Endothelial cell of umbilical vein (primary cell): ENCODE data around the gene FBXO40. TPM values are rescaled to one million over a fixed set of nuclear protein-coding genes. Genes with fewer than 3 reads are reported as not detected.

Source experiments
- BruUV-seq: library from RNA; stranded (reverse); fragments of 400-500 nt; replicated peaks from 2 replicates; lab custom pipeline; 2021; lab: Mats Ljungman, UMichigan
- CTCF ChIA-PET: fragments of 300-600, 350-600 bp; sonication (Branson Sonifier 250); formaldehyde crosslinking; loops from one replicate; lab custom pipeline; 2021; ENCODE audit warnings: antibody characterized with exemption, inconsistent platforms; lab: Charles Lee
- POLR2A ChIA-PET: fragments of 300-600, 350-600 bp; sonication (Branson Sonifier 250); formaldehyde crosslinking; loops from one replicate; lab custom pipeline; 2021; ENCODE audit warnings: antibody characterized with exemption, inconsistent platforms; lab: Charles Lee
- DNase-seq: peaks from one replicate; pipeline ENCODE4 v3.0.0-alpha.2; 2011; ENCODE audit warnings: low read depth, low spot score
- FAIRE-seq: peaks from 2 replicates; lab custom pipeline; 2011; peaks lifted over from hg19 to GRCh38; lab: Jason Lieb, UNC
- H2AFZ ChIP-seq: 2 replicates; pipeline ENCODE4 v1.6.0; 2012; ENCODE audit warnings: low read depth, low read length, control low read depth, inconsistent platforms
- H3K27ac ChIP-seq: 2 replicates; pipeline ENCODE4 v1.5.1; 2011; ENCODE audit warnings: low read depth, mild to moderate bottlenecking, control low read depth, low read length, moderate library complexity; ENCODE audit not compliant: insufficient read depth
- H3K27me3 ChIP-seq, 2 experiments: 2 replicates each; pipeline versions ENCODE4 v1.6.0 to v1.6.1; 2011; ENCODE audit warnings: low read length in 2 of 2, mixed read lengths in 1 of 2; ENCODE audit not compliant: control insufficient read depth in 2 of 2, insufficient read depth in 2 of 2
- H3K36me3 ChIP-seq, 2 experiments: 2 replicates in 1 of 2; 3 replicates in 1 of 2; pipeline ENCODE4 v1.5.1; 2011; ENCODE audit warnings: low read length in 2 of 2, mild to moderate bottlenecking in 1 of 2, moderate library complexity in 1 of 2; ENCODE audit not compliant: control insufficient read depth in 2 of 2, insufficient read depth in 2 of 2; ENCODE audit errors: extremely low read depth in 1 of 2
- H3K4me1 ChIP-seq: 3 replicates; pipeline ENCODE4 v1.5.1; 2011; ENCODE audit warnings: mild to moderate bottlenecking, low read length; ENCODE audit not compliant: control insufficient read depth, insufficient read depth; ENCODE audit errors: extremely low read depth
- H3K4me2 ChIP-seq: 2 replicates; pipeline ENCODE4 v1.6.1; 2011; ENCODE audit warnings: low read length, control low read depth, mixed read lengths; ENCODE audit not compliant: insufficient read depth
- H3K4me3 ChIP-seq, 3 experiments: fragments of 200-600 bp in 1 of 3; sonication (generic), shearing (Covaris generic) in 1 of 3; replicated peaks in 1 of 3; 2 replicates each; pipeline ENCODE4 v1.5.1; 2011 to 2016; ENCODE audit warnings: control low read depth in 3 of 3, low read length in 3 of 3, mild to moderate bottlenecking in 2 of 3, inconsistent platforms in 1 of 3, low read depth in 1 of 3, moderate library complexity in 1 of 3; ENCODE audit not compliant: insufficient read depth in 1 of 3
- H3K79me2 ChIP-seq: 2 replicates; pipeline ENCODE4 v1.6.0; 2012; ENCODE audit warnings: low read length, inconsistent platforms; ENCODE audit not compliant: control insufficient read depth, insufficient read depth
- H3K9ac ChIP-seq: replicated peaks from 2 replicates; pipeline ENCODE3; 2011; ENCODE audit warnings: low read length, control low read depth; ENCODE audit not compliant: insufficient read depth; ENCODE audit errors: extremely low read depth
- H3K9me1 ChIP-seq: replicated peaks from 3 replicates; pipeline ENCODE4 v1.6.0; 2011; ENCODE audit warnings: mild to moderate bottlenecking, low read length; ENCODE audit not compliant: control insufficient read depth, insufficient read depth; ENCODE audit errors: extremely low read depth
- H3K9me3 ChIP-seq: replicated peaks from 2 replicates; pipeline ENCODE4 v1.5.1; 2012; ENCODE audit warnings: low read length, inconsistent platforms; ENCODE audit not compliant: control insufficient read depth, insufficient read depth
- H4K20me1 ChIP-seq: replicated peaks from 2 replicates; pipeline ENCODE3; 2011; ENCODE audit warnings: mild to moderate bottlenecking, low read length; ENCODE audit not compliant: control insufficient read depth, insufficient read depth; ENCODE audit errors: extremely low read depth
- CTCF ChIP-seq, 2 donors: IDR thresholded peaks; 1 replicate in 1 of 2; 2 replicates in 1 of 2; pipeline ENCODE4 v1.5.1; 2011; ENCODE audit warnings: low read length in 2 of 2, mild to moderate bottlenecking in 2 of 2, moderate library complexity in 2 of 2, control low read depth in 1 of 2, inconsistent platforms in 1 of 2, low read depth in 1 of 2; ENCODE audit not compliant: insufficient read depth in 1 of 2; ENCODE audit errors: extremely low read depth in 1 of 2
- EZH2 ChIP-seq: IDR thresholded peaks from 2 replicates; pipeline ENCODE4 v1.6.1; 2012; ENCODE audit warnings: borderline replicate concordance, low read depth, mild to moderate bottlenecking, moderate library complexity, low read length, inconsistent platforms; ENCODE audit not compliant: severe bottlenecking
- FOS ChIP-seq: IDR thresholded peaks from 2 replicates; pipeline ENCODE4 v1.6.1; 2011; ENCODE audit warnings: mild to moderate bottlenecking, low read length, moderate library complexity, borderline replicate concordance; ENCODE audit not compliant: insufficient read depth
- GATA2 ChIP-seq: IDR thresholded peaks from 2 replicates; pipeline ENCODE4 v1.7.0; 2011; ENCODE audit warnings: low read depth, mild to moderate bottlenecking, moderate library complexity, mixed read lengths, low read length; ENCODE audit not compliant: insufficient read length, insufficient read depth
- JUN ChIP-seq: IDR thresholded peaks from 2 replicates; pipeline ENCODE4 v1.6.1; 2011; ENCODE audit warnings: borderline replicate concordance, low read depth; ENCODE audit not compliant: insufficient read length, insufficient read depth
- MYC ChIP-seq: IDR thresholded peaks from one replicate; pipeline ENCODE4 v1.6.1; 2011; ENCODE audit warnings: mild to moderate bottlenecking, low read depth, low read length
- POLR2A ChIP-seq: IDR thresholded peaks from 2 replicates; pipeline ENCODE4 v1.6.1; 2012; ENCODE audit warnings: low read depth, mild to moderate bottlenecking, control low read depth, low read length
- POLR2AphosphoS5 ChIP-seq: IDR thresholded peaks from 2 replicates; pipeline ENCODE4 v1.6.1; 2012; ENCODE audit warnings: low read depth, mild to moderate bottlenecking, control low read depth, low read length, moderate library complexity; ENCODE audit not compliant: insufficient read depth
- dilution Hi-C: fragments of 300-500 bp; cut with MboI; formaldehyde crosslinking; loops from one replicate; pipeline ENCODE4 v1.15.0; 2019; ENCODE audit warnings: low sequenced_read_pairs; ENCODE audit not compliant: extremely low pct_ligation_motif_present
- intact Hi-C: fragments of 100-400 bp; cut with micrococcal nuclease; formaldehyde crosslinking; loops from one replicate; pipeline ENCODE4 v1.10.0; 2022
- polyA plus RNA-seq, 4 experiments: library from polyadenylated mRNA; depleted of rRNA in 3 of 4; stranded (reverse) in 3 of 4; unstranded in 1 of 4; fragments of >200 nt; gene quantifications; 2 replicates each; pipeline versions ENCODE4 v1.2.1 to v1.2.3, GENCODE V29; 2011 to 2012; ENCODE audit warnings: missing spikeins in 1 of 4
- total RNA-seq: library from RNA; stranded (reverse); gene quantifications from 2 replicates; pipeline ENCODE4 v1.2.3, GENCODE V29; 2021
- TF ChIP-seq, protein P1 (sequence below): IDR thresholded peaks from 2 replicates; pipeline ENCODE4 v1.6.1; 2011; ENCODE audit not compliant: insufficient read depth, insufficient read length

Gene FBXO40
- total and polyA plus RNA-seq, 2 donors (not counting 3 experiments of a cell fraction or from before 2014, with no cell fraction given) = not detected

DNA sequence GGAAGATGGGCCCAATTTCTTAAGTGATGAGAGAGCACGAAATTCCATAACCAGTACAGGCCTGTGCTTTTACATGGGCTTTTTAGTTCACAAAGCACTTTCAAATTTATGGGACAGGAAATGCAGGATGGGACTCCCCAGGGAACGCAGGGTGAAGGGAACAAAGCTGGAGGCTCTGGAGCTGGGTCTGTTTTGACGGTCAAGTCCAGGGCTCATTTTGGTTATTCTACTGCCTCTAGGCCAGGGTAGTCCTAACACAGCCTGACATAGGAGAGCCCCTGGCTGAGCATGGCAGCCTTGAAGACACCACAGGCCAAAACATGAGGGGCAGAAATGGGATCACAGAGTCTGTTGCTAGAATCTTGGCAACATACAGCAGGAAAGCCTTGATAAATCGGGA lies 34.0 kb downstream of the FBXO40 start:
- no TSS peak for BruUV-seq
- TF ChIP-seq POLR2A = no peak
- TF ChIP-seq GATA2 = no peak
- no peak for TF ChIP-seq JUN
- TF ChIP-seq MYC = no peak
- TF ChIP-seq, protein P1, sequence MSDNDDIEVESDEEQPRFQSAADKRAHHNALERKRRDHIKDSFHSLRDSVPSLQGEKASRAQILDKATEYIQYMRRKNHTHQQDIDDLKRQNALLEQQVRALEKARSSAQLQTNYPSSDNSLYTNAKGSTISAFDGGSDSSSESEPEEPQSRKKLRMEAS = no peak
- TF ChIP-seq POLR2AphosphoS5 = no peak
- TF ChIP-seq EZH2 = no peak
- TF ChIP-seq CTCF (IDR thresholded peaks at IDR 0.05; ENCODE audit: extremely low read depth in 1 of 2, insufficient read depth in 1 of 2, low read depth in 1 of 2, low read length in 2 of 2) = no peak
- no peak for TF ChIP-seq FOS
- POLR2A ChIA-PET = no interaction called here

More for the DNA sequence above, 34.0 kb downstream of the FBXO40 start:
- H3K27ac ChIP-seq = no peak overlapping the region
- FAIRE-seq (no peak), DNase-seq (no peak)
- intact Hi-C loops (no loop called here), dilution Hi-C loops (no loop called here)
- CTCF ChIA-PET = no interaction called here
- H4K20me1 ChIP-seq = no peaks in the 10 kb centered on the region
- H3K27me3 ChIP-seq = no peaks in the 10 kb centered on the region
- H3K79me2 ChIP-seq = no peaks in the 10 kb centered on the region
- no peak overlapping the region for H3K4me3 ChIP-seq
- no peaks in the 10 kb centered on the region for H3K9me3 ChIP-seq
- no peak overlapping the region for H3K9ac ChIP-seq
- H3K36me3 ChIP-seq = peaks cover 0 to 2% of the 10 kb centered on the region in 2 experiments
- H2AFZ ChIP-seq = no peak overlapping the region
- no peaks in the 10 kb centered on the region for H3K4me1 ChIP-seq
- H3K4me2 ChIP-seq = no peak overlapping the region
- no peaks in the 10 kb centered on the region for H3K9me1 ChIP-seq
